H9 (cell line): ENCODE data around the gene BMPER. TPM values are rescaled to one million over a fixed set of nuclear protein-coding genes. Genes with fewer than 3 reads are reported as not detected.
A peak's percentile ranks its signal among the peaks of the same experiment; 100 is the strongest.

Experiments used
- DNase-seq: peaks from one replicate; pipeline ENCODE4 v3.0.0-alpha.2; 2017
- H2AFZ ChIP-seq: one replicate; pipeline ENCODE4 v1.6.1; 2013; ENCODE audit warnings: mild to moderate bottlenecking, low read length, control low read depth, moderate library complexity
- H2AK5ac ChIP-seq: 2 replicates; pipeline ENCODE4 v1.6.1; 2013; ENCODE audit warnings: low read length, control low read depth, mixed read lengths; ENCODE audit not compliant: insufficient read length
- H2BK120ac ChIP-seq: one replicate; pipeline ENCODE4 v1.6.1; 2013; ENCODE audit warnings: low read depth, mild to moderate bottlenecking, low read length, control low read depth, inconsistent platforms; ENCODE audit not compliant: poor library complexity, severe bottlenecking
- H2BK12ac ChIP-seq: 2 replicates; pipeline ENCODE4 v1.6.1; 2013; ENCODE audit warnings: low read length, control low read depth, mixed read lengths, low read depth; ENCODE audit not compliant: insufficient read length
- H2BK15ac ChIP-seq: 2 replicates; pipeline ENCODE4 v1.6.1; 2013; ENCODE audit warnings: low read depth, low read length, control low read depth
- H2BK20ac ChIP-seq: one replicate; pipeline ENCODE4 v1.6.1; 2013; ENCODE audit warnings: low read depth, mild to moderate bottlenecking, low read length, control low read depth, inconsistent platforms; ENCODE audit not compliant: poor library complexity, severe bottlenecking
- H2BK5ac ChIP-seq: 2 replicates; pipeline ENCODE4 v1.6.1; 2013; ENCODE audit warnings: low read length, control low read depth, mixed read lengths; ENCODE audit not compliant: insufficient read length
- H3K14ac ChIP-seq: 2 replicates; pipeline ENCODE4 v1.6.1; 2013; ENCODE audit warnings: low read length, control low read depth; ENCODE audit not compliant: insufficient read depth
- H3K18ac ChIP-seq: 2 replicates; pipeline ENCODE4 v1.6.1; 2013; ENCODE audit warnings: low read depth, mild to moderate bottlenecking, mixed read lengths, low read length, control low read depth; ENCODE audit not compliant: insufficient read length
- H3K23ac ChIP-seq: 2 replicates; pipeline ENCODE4 v1.6.1; 2013; ENCODE audit warnings: low read length, control low read depth, mixed read lengths, low read depth; ENCODE audit not compliant: insufficient read length
- H3K23me2 ChIP-seq: 2 replicates; pipeline ENCODE4 v1.6.1; 2013; ENCODE audit warnings: low read depth, mild to moderate bottlenecking, mixed read lengths, low read length, control low read depth; ENCODE audit not compliant: insufficient read length, poor library complexity, severe bottlenecking
- H3K27ac ChIP-seq: 2 replicates; pipeline ENCODE4 v1.5.1; 2013; ENCODE audit warnings: low read length, control low read depth, mixed read lengths, low read depth; ENCODE audit not compliant: insufficient read length
- H3K27me3 ChIP-seq: 2 replicates; pipeline ENCODE4 v1.6.1; 2013; ENCODE audit warnings: low read length, control low read depth, inconsistent platforms; ENCODE audit not compliant: insufficient read depth
- H3K4ac ChIP-seq: 2 replicates; pipeline ENCODE4 v1.6.1; 2013; ENCODE audit warnings: low read depth, mild to moderate bottlenecking, control low read depth, inconsistent platforms, low read length, moderate library complexity
- H3K4me1 ChIP-seq: 2 replicates; pipeline ENCODE4 v1.6.1; 2013; ENCODE audit warnings: low read length, control low read depth, inconsistent platforms; ENCODE audit not compliant: insufficient read depth
- H3K4me2 ChIP-seq: 2 replicates; pipeline ENCODE4 v1.6.1; 2013; ENCODE audit warnings: low read length, control low read depth, mixed read lengths; ENCODE audit not compliant: insufficient read length, insufficient read depth
- H3K56ac ChIP-seq: 2 replicates; pipeline ENCODE4 v1.6.1; 2013; ENCODE audit warnings: low read depth, mild to moderate bottlenecking, mixed read lengths, low read length, control low read depth; ENCODE audit not compliant: insufficient read length
- H3K79me1 ChIP-seq: 2 replicates; pipeline ENCODE4 v1.6.1; 2013; ENCODE audit warnings: low read depth, mild to moderate bottlenecking, moderate library complexity, low read length, control low read depth, inconsistent platforms; ENCODE audit not compliant: insufficient read depth, poor library complexity, severe bottlenecking
- H3K79me2 ChIP-seq: 2 replicates; pipeline ENCODE4 v1.6.1; 2013; ENCODE audit warnings: low read length, control low read depth, inconsistent platforms; ENCODE audit not compliant: insufficient read depth
- H3K9ac ChIP-seq: 2 replicates; pipeline ENCODE4 v1.6.1; 2013; ENCODE audit warnings: low read length, control low read depth, mixed read lengths; ENCODE audit not compliant: insufficient read length; ENCODE audit errors: extremely low read depth
- H3K9me3 ChIP-seq: one replicate; pipeline ENCODE4 v1.6.1; 2013; ENCODE audit warnings: low read depth, low read length, inconsistent platforms; ENCODE audit not compliant: control insufficient read depth
- H3T11ph ChIP-seq: one replicate; pipeline ENCODE4 v1.6.1; 2013; ENCODE audit warnings: mild to moderate bottlenecking, low read length, control low read depth, inconsistent platforms
- H4K20me1 ChIP-seq: one replicate; pipeline ENCODE4 v1.6.1; 2013; ENCODE audit not compliant: control insufficient read depth, insufficient read length, insufficient read depth
- H4K5ac ChIP-seq: 2 replicates; pipeline ENCODE4 v1.6.1; 2013; ENCODE audit warnings: low read depth, mild to moderate bottlenecking, mixed read lengths, low read length, control low read depth; ENCODE audit not compliant: insufficient read length
- H4K8ac ChIP-seq: replicated peaks from 2 replicates; pipeline ENCODE4 v1.6.1; 2013; ENCODE audit warnings: low read length, control low read depth, mixed read lengths, low read depth; ENCODE audit not compliant: insufficient read length
- H4K91ac ChIP-seq: 2 replicates; pipeline ENCODE4 v1.6.1; 2013; ENCODE audit warnings: low read depth, mild to moderate bottlenecking, moderate library complexity, mixed read lengths, low read length, control low read depth; ENCODE audit not compliant: insufficient read length
- H3K27ac Mint-ChIP-seq, 3 experiments: 2 replicates in 2 of 3; 3 replicates in 1 of 3; pipeline ENCODE4 v1.8.0; 2020 to 2021; ENCODE audit warnings: mixed read lengths in 3 of 3, mild to moderate bottlenecking in 1 of 3, moderate library complexity in 1 of 3
- H3K27me3 Mint-ChIP-seq: 2 replicates; pipeline ENCODE4 v1.8.0; 2021; ENCODE audit warnings: low read depth, mild to moderate bottlenecking, moderate library complexity, mixed read lengths
- H3K36me3 Mint-ChIP-seq, 3 experiments: 2 replicates in 2 of 3; 3 replicates in 1 of 3; pipeline ENCODE4 v1.8.0; 2020 to 2021; ENCODE audit warnings: low read depth in 3 of 3, mixed read lengths in 3 of 3; ENCODE audit not compliant: insufficient read depth in 1 of 3
- H3K4me1 Mint-ChIP-seq, 2 experiments: 2 replicates each; pipeline ENCODE4 v1.8.0; 2020; ENCODE audit warnings: mixed read lengths in 2 of 2
- H3K4me3 Mint-ChIP-seq, 2 experiments: 2 replicates in 1 of 2; 3 replicates in 1 of 2; pipeline ENCODE4 v1.8.0; 2020 to 2021; ENCODE audit warnings: mild to moderate bottlenecking in 2 of 2, mixed read lengths in 2 of 2, moderate library complexity in 1 of 2
- H3K9me3 Mint-ChIP-seq, 2 experiments: 2 replicates in 1 of 2; 3 replicates in 1 of 2; pipeline ENCODE4 v1.8.0; 2020; ENCODE audit warnings: mild to moderate bottlenecking in 2 of 2, mixed read lengths in 2 of 2, moderate library complexity in 1 of 2
- CTCF ChIP-seq: fragments of 200-600 bp; sonication (generic); conservative IDR thresholded peaks from 3 replicates; pipeline ENCODE4 v1.8.0; 2021; ENCODE audit warnings: antibody characterized with exemption, mild to moderate bottlenecking
- WGBS: extraction: QIAGEN DNeasy Blood & Tissue Kit; methylation state at CpG from one replicate; pipeline ENCODE4 v1.1.7; 2013; ENCODE audit warnings: missing lambda C conversion rate, low lambda C conversion rate, mixed read lengths; ENCODE audit not compliant: insufficient read length; ENCODE audit errors: extremely low coverage; 5-methylcytosine and 5-hydroxymethylcytosine counted together
- total RNA-seq: library from RNA; stranded (reverse); gene quantifications from 2 replicates; pipeline ENCODE4 v1.2.1, GENCODE V29; 2021

BMPER gene
- total RNA-seq, 1 experiment from 2014 or later = 0.20 TPM

GRCh38 chr7:33950047-33950714 is 44.8 kb downstream of the BMPER start:
- no peak overlapping the region for H3K4ac ChIP-seq
- H4K20me1 ChIP-seq = no peaks in the 10 kb centered on the region
- TF ChIP-seq CTCF = no peak
- no peak overlapping the region for H4K91ac ChIP-seq
- H3K36me3 Mint-ChIP-seq = 0 out of 7 replicates have a peak, but pooled peaks cover 0 to 1% (median 0%) of the 10 kb centered on the region in 3 experiments
- WGBS = no CpG with 5 or more reads among the region's 5 CpGs
- no peak for DNase-seq
- H3K4me3 Mint-ChIP-seq = no peak overlapping the region
- H3T11ph ChIP-seq = no peak overlapping the region
- no peak overlapping the region for H3K9ac ChIP-seq
- H3K23me2 ChIP-seq = no peaks in the 10 kb centered on the region
- H3K27me3 ChIP-seq = no peaks in the 10 kb centered on the region
- no peak overlapping the region for H2BK5ac ChIP-seq
- no peaks in the 10 kb centered on the region for H3K79me1 ChIP-seq
- no peak overlapping the region for H2AFZ ChIP-seq
- no peak overlapping the region for H2BK20ac ChIP-seq
- H2AK5ac ChIP-seq = no peak overlapping the region
- no peaks in the 10 kb centered on the region for H3K9me3 ChIP-seq
- H3K23ac ChIP-seq = no peak overlapping the region
- H2BK15ac ChIP-seq = no peak overlapping the region
- no peak overlapping the region for H3K14ac ChIP-seq
- no peak overlapping the region for H2BK12ac ChIP-seq
- H3K4me2 ChIP-seq = no peak overlapping the region
- no peak overlapping the region for H3K18ac ChIP-seq
- no peak overlapping the region for H3K56ac ChIP-seq
- H3K9me3 Mint-ChIP-seq = no peaks in the 10 kb centered on the region
- H3K79me2 ChIP-seq = no peaks in the 10 kb centered on the region
- H3K4me1 ChIP-seq = no peaks in the 10 kb centered on the region
- no peak overlapping the region for H2BK120ac ChIP-seq
- no peak overlapping the region for H3K27ac ChIP-seq
- peak overlapping the region in 1 of 3 experiments; percentile 58; a peak in 1 of 7 replicates for H3K27ac Mint-ChIP-seq
- no peak overlapping the region for H4K8ac ChIP-seq
- H4K5ac ChIP-seq = no peak overlapping the region
- H3K27me3 Mint-ChIP-seq = no peaks in the 10 kb centered on the region; the same call in 1 of the 2 replicates
- H3K4me1 Mint-ChIP-seq = peaks cover 8 to 14% of the 10 kb centered on the region in 2 experiments; a peak in 3 of 4 replicates
